Stimulated activated CD4-positive, alpha-beta T cell treated with anti-CD3 and anti-CD28 coated beads, Interleukin-15, amount 100 ng/mL, for 1 hour (primary cell): ENCODE measurements around the gene USP6NL.
"Not testable (repeated sequence)": the region's sequence is repeated elsewhere in the genome, so short reads cannot be mapped to it uniquely, and the experiment has no call there.

ENCODE experiments used
- DNase-seq, 2 donors: peaks; one replicate each; pipeline ENCODE4 v3.0.0-alpha.2; 2020; ENCODE audit warnings: low read depth in 1 of 2, low spot score in 1 of 2

The USP6NL gene

DNA sequence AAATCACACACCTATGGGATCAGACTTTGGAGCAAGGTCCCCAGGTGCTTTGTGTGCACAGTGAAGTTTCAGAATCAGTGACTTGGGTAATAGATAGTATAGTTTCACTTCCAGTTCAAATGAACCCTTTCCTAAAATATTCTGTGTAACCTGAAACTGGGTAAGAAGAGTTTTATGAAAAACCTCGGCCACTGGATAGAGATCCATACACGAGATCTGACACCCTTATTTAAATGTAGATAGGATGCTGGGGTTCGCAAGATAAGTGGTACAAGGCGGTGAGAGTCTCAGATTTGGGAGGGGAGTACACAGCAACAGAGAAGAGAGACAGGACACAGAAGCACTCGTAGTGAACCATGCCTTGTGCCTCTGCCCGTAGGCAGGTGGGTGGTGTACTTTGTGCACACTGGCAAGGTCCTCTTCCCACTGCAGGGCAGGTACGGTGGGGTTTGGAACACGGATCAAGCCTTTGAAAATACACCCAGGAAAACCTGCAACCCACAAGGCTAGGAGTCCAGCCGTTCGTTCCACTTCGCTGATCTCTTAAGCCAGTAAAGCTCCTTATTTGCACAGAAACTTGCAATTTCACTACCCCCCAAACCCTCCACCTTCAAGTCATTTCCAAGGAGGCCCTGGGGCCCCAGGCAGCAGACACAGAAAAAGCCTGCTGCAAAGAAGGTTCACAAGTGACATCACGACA, 162.8 kb downstream of the USP6NL start:
- no peak for DNase-seq

GRCh38 chr10:11448190-11448544, 163.3 kb downstream of the USP6NL start:
- DNase-seq: no peak

DNA sequence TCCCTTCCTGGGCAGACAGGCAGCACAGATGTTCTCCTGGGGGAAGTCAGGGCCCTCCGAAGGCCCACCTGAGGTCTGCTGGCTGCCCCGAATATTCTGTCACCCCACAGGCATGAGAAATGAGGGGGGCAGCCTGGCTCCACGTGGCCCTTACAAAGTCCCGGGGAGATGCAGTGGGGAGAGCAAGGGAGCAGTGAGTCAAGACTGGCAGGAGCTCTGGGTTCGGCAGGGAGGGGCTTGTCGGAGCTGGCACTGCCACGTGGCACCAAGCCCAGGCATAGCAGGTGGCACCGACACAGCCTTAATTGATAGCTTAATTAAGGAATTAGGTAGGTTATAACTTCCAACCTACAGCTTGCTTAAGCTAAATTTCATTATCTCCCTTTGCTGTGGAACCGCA, 163.9 kb downstream of the USP6NL start:
- DNase-seq: no peak

DNA sequence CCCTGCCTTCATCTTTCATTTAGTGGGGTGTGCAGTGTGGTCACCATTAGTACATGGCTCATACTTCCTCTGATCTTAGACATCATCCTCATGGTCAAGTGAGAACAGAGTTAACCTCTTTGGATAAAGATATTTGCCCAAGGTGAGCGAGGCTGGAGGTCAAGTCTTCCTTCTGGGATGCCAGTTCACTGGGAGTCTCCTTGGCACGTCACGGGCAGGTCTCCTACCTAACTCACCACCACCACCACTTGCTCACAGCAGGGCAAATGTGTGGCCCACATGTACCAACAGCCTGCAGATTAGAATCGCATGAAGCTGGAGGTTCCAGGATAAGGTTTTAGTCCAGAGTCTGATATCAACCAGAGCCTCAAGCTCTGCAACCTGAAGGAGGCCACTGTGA, 164.6 kb downstream of the USP6NL start:
- DNase-seq: no peak

DNA sequence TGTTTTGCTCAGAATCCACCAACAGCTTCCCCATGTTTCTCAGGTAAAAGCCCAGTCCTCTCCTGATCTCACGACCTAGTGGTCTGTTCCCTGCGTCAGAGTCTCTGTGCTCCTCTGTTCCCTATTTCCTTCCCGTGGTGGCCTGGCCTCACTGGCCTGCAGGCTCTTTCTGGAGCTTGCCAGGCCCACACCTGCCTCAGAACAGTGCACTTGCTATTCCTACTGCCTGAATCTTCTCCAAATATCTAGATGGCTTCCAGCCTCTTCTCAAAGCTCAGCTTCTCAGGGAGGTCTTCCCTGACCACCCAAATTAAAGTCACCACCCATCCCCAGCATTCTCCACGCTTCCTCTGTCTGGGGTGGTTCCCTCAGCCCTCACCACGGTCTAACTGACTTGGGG, 165.3 kb downstream of the USP6NL start:
- no peak for DNase-seq

GRCh38 chr10:11444531-11445228, 166.8 kb downstream of the USP6NL start:
- DNase-seq: no peak

DNA sequence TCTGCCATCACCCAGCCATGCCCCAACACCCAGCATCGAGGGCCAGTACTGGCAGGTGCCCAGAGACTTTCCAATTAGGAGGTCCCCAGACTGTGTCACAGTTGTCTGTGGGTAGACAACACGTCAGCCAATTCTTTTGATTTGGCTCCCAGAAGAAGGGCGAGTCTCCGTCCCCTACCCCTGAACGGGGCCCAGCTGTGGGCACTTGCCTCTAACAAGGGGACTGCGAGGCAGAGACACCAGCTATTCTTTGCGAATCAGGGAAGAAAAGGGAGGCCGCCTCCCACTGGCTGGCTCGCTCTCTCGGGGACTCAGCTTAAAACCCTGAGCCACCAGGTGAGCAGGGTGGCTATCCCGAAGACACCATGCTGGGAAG, 167.3 kb downstream of the USP6NL start:
- DNase-seq: no peak

DNA sequence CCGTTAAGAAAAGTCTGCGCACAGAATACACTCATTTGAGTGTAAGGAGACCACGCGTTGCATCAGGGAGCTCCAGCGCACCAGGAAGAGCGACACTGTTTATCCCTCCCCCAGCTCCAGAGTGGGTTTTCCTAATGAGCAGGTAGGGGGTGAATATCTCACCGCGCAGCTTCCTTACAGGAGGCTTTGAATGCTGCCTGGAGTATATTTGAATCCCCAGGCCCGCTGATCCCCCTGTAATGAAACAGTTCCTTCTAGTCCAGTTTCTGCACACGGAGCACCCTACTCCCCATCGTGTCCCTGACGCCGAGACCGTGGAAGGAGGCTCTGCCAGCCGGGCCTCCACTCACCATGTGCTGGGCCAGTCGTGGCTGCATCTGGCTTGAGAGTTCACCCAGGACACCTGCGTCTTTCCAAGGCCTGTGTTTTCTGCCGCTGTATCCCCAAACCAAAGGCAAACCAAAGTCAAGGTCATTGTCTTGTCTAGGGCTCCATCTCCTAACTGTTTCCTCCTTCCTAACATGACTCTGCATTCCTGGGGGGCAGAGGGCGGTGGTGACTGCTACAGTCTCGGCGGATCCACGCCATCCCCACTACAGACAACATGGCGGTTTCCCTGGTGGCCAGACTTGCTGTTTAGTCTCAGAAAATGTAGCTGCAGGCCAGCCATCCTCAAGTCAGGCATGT, 167.8 kb downstream of the USP6NL start:
- DNase-seq: no peak

DNA sequence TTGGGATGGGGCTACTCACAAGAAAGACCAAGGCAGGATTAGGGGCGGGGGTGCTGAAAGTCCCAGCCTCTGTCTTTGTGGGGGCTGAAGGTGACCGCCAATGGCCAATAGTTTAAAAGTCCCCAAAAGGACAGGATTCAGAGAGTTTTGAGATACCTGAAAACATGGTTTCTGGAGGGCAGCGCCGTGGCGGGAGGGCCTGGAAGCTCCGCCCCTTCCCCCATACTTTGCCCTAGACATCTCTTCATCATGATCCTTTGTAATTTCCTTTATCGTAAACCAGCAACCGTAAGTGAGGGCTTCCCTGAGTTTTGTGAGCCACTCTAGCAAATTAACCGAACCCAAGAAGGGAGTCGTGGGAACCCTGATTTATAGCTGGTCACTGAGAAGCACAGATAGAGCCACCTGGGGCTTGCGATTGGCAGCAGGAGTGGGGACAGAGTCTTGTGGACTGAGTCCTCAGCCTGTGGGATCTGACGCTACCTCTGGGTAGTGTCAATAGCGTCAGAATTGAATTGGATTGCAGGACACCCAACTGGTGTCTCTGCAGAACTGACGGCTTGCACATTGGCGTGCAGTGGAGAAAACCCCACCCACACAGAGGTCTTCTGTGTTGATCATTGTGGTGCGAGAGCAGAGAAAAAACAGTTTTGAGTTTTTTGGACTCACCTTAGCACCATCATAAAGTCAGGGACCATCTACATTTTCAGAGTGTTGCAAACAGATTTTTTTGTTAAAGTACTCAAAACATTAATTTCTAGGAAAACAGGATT, 169.3 kb downstream of the USP6NL start:
- no peak for DNase-seq

DNA sequence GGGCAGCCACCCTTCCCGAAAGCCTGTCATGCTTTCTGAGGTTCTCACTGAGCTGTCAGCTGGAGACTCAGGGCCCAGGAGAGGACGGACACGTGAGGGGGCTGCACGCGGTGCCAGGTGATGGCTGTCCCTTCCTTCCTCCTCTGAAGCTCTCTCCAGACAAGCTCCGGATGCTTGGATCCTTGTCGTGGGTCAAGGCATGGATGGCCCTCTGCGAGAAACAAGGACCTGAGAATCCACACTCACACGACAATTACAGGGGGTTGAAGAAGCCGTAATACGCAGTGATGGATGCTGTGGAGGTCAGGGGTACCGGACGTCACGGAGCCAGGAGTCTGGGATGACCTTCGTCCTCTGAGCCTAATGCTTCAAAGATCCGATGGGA, 170.3 kb downstream of the USP6NL start:
- DNase-seq: no peak

DNA sequence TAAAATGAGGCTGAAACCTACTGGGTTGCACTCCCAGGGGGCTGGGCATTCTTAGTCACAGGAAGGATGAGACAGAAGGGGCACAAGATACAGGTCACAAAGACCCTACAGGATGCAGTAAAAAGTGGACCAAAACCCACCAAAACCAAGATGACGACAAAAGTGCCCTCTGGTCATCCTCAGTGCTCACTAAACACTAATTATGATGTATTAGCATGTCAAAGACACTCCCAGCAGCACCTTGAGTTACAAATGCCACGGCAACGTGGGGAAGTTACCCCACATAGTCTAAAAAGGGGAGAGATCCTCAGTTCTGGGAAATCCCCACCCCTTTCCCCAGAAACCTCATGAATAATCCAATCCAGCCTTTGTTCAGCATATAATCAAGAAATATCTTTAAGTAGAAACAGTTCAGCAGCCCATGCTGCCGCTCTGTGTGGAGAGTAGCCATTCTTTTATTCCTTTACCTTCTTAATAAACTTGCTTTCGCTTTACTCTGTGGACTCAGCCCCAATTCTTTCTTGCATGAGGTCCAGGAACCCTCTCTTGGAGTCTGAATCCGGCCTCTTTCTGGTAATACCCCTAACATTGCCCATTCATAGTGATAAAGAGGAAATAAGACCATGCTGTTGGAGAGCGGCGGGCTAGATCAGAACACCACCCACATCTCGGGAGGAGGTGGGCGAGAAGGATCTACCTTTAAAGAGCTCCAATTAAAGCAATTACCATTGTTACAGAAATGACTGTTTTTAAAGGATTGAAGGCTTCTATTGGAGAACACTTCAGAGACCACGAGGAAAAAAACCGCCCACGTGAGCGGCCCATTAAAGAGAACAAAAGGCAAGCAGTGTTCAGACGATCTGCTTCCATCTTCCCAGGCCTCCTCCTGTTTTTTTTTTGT, 170.9 kb downstream of the USP6NL start:
- no peak for DNase-seq

GRCh38 chr10:11439523-11440053, 171.9 kb downstream of the USP6NL start:
- DNase-seq: no peak

DNA sequence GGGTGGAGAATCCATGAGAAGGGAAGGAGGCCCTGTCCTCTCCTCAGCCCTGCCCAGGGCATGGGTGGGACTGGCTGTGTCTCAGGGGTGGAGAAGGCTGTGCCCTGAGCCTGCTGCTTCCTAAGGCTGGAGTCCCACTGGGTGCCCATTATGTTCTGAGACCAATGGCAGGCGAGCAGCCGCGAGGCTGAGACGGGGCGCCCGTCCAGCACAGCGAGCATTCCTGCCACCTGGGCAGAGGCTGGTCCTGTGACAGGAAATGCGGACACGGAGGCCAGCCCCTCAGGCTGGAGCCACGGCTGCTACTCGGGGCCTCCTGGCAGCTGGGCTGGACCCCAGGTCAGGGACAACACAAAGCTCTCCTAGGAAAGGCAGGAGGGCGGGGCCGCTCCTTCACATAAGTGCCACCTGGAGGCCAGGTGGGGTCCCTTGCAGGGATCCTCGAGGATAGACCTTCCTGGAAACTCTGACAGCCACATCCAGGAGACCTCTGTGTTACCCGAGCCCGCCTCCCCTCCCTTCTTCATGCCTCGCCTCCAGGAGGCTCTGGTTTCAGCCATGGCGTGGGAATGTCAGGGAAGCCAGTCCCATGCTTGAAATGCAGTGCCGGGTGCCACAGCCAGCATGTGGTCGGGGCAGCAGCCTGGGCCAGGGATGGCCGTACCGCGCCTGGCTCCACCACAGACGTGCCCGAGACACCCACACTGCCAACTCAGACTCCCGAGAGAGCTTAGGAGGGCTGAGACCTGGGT, 173.9 kb downstream of the USP6NL start:
- DNase-seq: no peak

- DNase-seq: not testable (repeated sequence)
These were observed 175.0 kb downstream of the USP6NL start for GRCh38 chr10:11436445-11436844.

- no peak for DNase-seq
These were observed 175.9 kb downstream of the USP6NL start for GRCh38 chr10:11435581-11435981.

GRCh38 chr10:11434324-11434723, 177.1 kb downstream of the USP6NL start:
- DNase-seq: no peak

- DNase-seq: no peak
These were observed 177.8 kb downstream of the USP6NL start for GRCh38 chr10:11433657-11434056.

DNA sequence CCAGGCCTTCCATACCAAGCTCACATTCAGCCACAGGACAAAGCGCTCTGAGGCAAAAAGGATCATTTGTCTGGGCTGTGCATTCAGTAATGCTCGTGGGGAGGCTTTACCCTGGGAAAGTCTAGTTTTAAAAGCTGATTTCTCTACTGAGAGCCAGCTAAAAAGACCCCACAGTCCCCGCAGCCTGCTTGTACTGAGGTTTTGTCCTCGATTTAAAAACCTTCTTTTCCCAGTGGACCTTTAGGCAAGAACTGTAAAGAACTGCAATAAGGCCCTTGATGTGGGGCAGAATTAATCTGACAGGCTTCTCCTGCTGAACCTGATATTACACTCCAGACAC, 180.3 kb downstream of the USP6NL start:
- DNase-seq: no peak

GRCh38 chr10:11430421-11431215, 180.8 kb downstream of the USP6NL start:
- no peak for DNase-seq
